Naive thymus-derived CD4-positive, alpha-beta T cell (primary cell): ENCODE results near the gene SPON1. TPM values are rescaled to one million over a fixed set of nuclear protein-coding genes. Genes with fewer than 3 reads are reported as not detected.
"Not testable (repeated sequence)": the region's sequence is repeated elsewhere in the genome, so short reads cannot be mapped to it uniquely, and the experiment has no call there.

ENCODE experiments used
- ATAC-seq: fragments of 150-1000 bp; cut with Tn5 transposase; 2 replicates; pipeline ENCODE4 v1.10.0; 2021; ENCODE audit warnings: mild to moderate bottlenecking, moderate library complexity
- CTCF ChIA-PET: fragments of 350-600 bp; sonication (Branson Sonifier 250); formaldehyde crosslinking; loops from one replicate; lab custom pipeline; 2021; ENCODE audit warnings: antibody characterized with exemption; lab: Charles Lee
- POLR2A ChIA-PET: fragments of 350-600 bp; sonication (Branson Sonifier 250); formaldehyde crosslinking; loops from one replicate; lab custom pipeline; 2021; ENCODE audit warnings: antibody characterized with exemption, inconsistent platforms; lab: Charles Lee
- DNase-seq, 9 donors: peaks; one replicate each; pipeline versions ENCODE4 v3.0.0 to v3.0.0-alpha.2; 2020 to 2022; ENCODE audit warnings: mixed read lengths in 1 of 9
- H3K27ac ChIP-seq: one replicate; pipeline ENCODE4 v1.7.0; 2013; ENCODE audit warnings: mild to moderate bottlenecking, low read depth, low read length, moderate library complexity
- H3K27me3 ChIP-seq, 2 donors: one replicate each; pipeline ENCODE4 v1.7.0; 2013; ENCODE audit warnings: low read length in 2 of 2, mild to moderate bottlenecking in 2 of 2, moderate library complexity in 2 of 2; ENCODE audit not compliant: control insufficient read depth in 2 of 2, insufficient read depth in 2 of 2
- H3K36me3 ChIP-seq, 3 experiments: 1 replicate in 2 of 3; 2 replicates in 1 of 3; pipeline ENCODE4 v1.7.0; 2013; ENCODE audit warnings: low read length in 3 of 3, mild to moderate bottlenecking in 3 of 3, moderate library complexity in 1 of 3; ENCODE audit not compliant: insufficient read depth in 3 of 3, control insufficient read depth in 2 of 3
- H3K4me1 ChIP-seq, 2 donors: one replicate each; pipeline ENCODE4 v1.7.0; 2013; ENCODE audit warnings: low read length in 2 of 2, mild to moderate bottlenecking in 2 of 2, moderate library complexity in 1 of 2; ENCODE audit not compliant: control insufficient read depth in 2 of 2, insufficient read depth in 2 of 2
- H3K4me3 ChIP-seq: 2 replicates; pipeline ENCODE4 v1.7.0; 2013; ENCODE audit warnings: mild to moderate bottlenecking, low read length
- H3K9me3 ChIP-seq, 3 experiments: 1 replicate in 2 of 3; 2 replicates in 1 of 3; pipeline ENCODE4 v1.7.0; 2013; ENCODE audit warnings: low read length in 3 of 3; ENCODE audit not compliant: control insufficient read depth in 2 of 3
- H3K27ac Mint-ChIP-seq, 9 donors: one replicate each; pipeline ENCODE4 v1.8.0; 2020 to 2022; ENCODE audit warnings: mixed read lengths in 9 of 9, mild to moderate bottlenecking in 8 of 9, moderate library complexity in 5 of 9, inconsistent platforms in 2 of 9
- H3K27me3 Mint-ChIP-seq, 5 donors: one replicate each; pipeline ENCODE4 v1.8.0; 2021 to 2022; ENCODE audit warnings: mixed read lengths in 5 of 5, mild to moderate bottlenecking in 1 of 5
- H3K36me3 Mint-ChIP-seq, 5 donors: one replicate each; pipeline ENCODE4 v1.8.0; 2020 to 2022; ENCODE audit warnings: mixed read lengths in 5 of 5, mild to moderate bottlenecking in 3 of 5, inconsistent platforms in 1 of 5
- H3K4me1 Mint-ChIP-seq, 7 donors: one replicate each; pipeline ENCODE4 v1.8.0; 2020 to 2022; ENCODE audit warnings: mixed read lengths in 7 of 7, mild to moderate bottlenecking in 3 of 7, inconsistent platforms in 1 of 7
- H3K4me3 Mint-ChIP-seq, 10 donors: one replicate each; pipeline ENCODE4 v1.8.0; 2020 to 2022; ENCODE audit warnings: mild to moderate bottlenecking in 10 of 10, mixed read lengths in 10 of 10, moderate library complexity in 6 of 10, inconsistent platforms in 2 of 10
- H3K9me3 Mint-ChIP-seq, 11 donors: one replicate each; pipeline ENCODE4 v1.8.0; 2020 to 2022; ENCODE audit warnings: mixed read lengths in 11 of 11, mild to moderate bottlenecking in 4 of 11, inconsistent platforms in 1 of 11, moderate library complexity in 1 of 11
- intact Hi-C, 2 donors: fragments of 100-400 bp; cut with micrococcal nuclease; formaldehyde crosslinking; loops; one replicate each; pipeline ENCODE4 v1.15.1; 2023
- polyA plus RNA-seq, 2 donors: library from polyadenylated mRNA; unstranded; fragments of 300-500 nt; fragmentation: Illumina TruSeq; gene quantifications; one replicate each; pipeline ENCODE4 v1.2.3, GENCODE V29; 2021
- total RNA-seq, 6 experiments: library from RNA in 5 of 6; stranded (reverse) in 5 of 6; gene quantifications; 1 replicate in 5 of 6; 2 replicates in 1 of 6; pipeline ENCODE4 v1.2.3 and lab custom pipeline; 2021 to 2026

SPON1 gene
- total and polyA plus RNA-seq, 7 experiments from 2014 or later, result 0.35 to 20.8 (median 1.6) TPM

- ATAC-seq, result no peak
- Mint-ChIP-seq H3K36me3 (peaks cover 0 to 43% (median 12%) of the 10 kb centered on the region in 5 donors), H3K4me3 (no peak overlapping the region), H3K9me3 (peaks cover 0 to 4% (median 0%) of the 10 kb centered on the region in 11 donors), H3K27ac (peak overlapping the region in 1 of 9 donors; percentile 65), H3K27me3 (no peaks in the 10 kb centered on the region), H3K4me1 (peaks cover 21 to 37% (median 24%) of the 10 kb centered on the region in 7 donors)
- Histone ChIP-seq H3K9me3 (no peaks in the 10 kb centered on the region), H3K27me3 (no peaks in the 10 kb centered on the region), H3K27ac (no peak overlapping the region), H3K4me3 (no peak overlapping the region), H3K4me1 (peaks cover 14 to 21% of the 10 kb centered on the region in 2 donors), H3K36me3 (no peaks in the 10 kb centered on the region)
- intact Hi-C loops, result no loop called here
- ChIA-PET CTCF (interaction anchor here (0.6 kb wide), 1 partner anchor 19 kb away, joined by 3 read pairs; no protein-coding TSS in a partner anchor), POLR2A (no interaction called here)
- no peak for DNase-seq
Measured at GRCh38 chr11:14275076-14275475, 312.6 kb downstream of the SPON1 start.

- H3K9me3 ChIP-seq, intact Hi-C loops, H3K4me1 ChIP-seq, H3K4me3 ChIP-seq, H3K9me3 Mint-ChIP-seq, H3K36me3 ChIP-seq, H3K27me3 ChIP-seq, POLR2A ChIA-PET, H3K27ac ChIP-seq, DNase-seq, ATAC-seq, H3K27me3 Mint-ChIP-seq, H3K4me3 Mint-ChIP-seq, H3K27ac Mint-ChIP-seq: not testable (repeated sequence)
- peaks cover 0 to 20% (median 5%) of the 10 kb centered on the region in 7 donors for H3K4me1 Mint-ChIP-seq
- peaks cover 0 to 36% (median 16%) of the 10 kb centered on the region in 5 donors for H3K36me3 Mint-ChIP-seq
- CTCF ChIA-PET, result interaction anchor here (1.2 kb wide), 1 partner anchor 646 kb away, joined by 3 read pairs; no protein-coding TSS in a partner anchor
Measured at GRCh38 chr11:14278869-14279268, 316.3 kb downstream of the SPON1 start.

GRCh38 chr11:14288189-14288935 is 325.8 kb downstream of the SPON1 start:
- no peaks in the 10 kb centered on the region for H3K9me3 Mint-ChIP-seq
- DNase-seq (no peak), ATAC-seq (no peak)
- POLR2A ChIA-PET, result no interaction called here
- Histone ChIP-seq H3K27me3 (no peaks in the 10 kb centered on the region), H3K4me3 (no peak overlapping the region), H3K9me3 (no peaks in the 10 kb centered on the region), H3K27ac (no peak overlapping the region), H3K4me1 (no peaks in the 10 kb centered on the region), H3K36me3 (peaks cover 0 to under 1% (median 0%) of the 10 kb centered on the region in 3 experiments)
- intact Hi-C loops, result loop anchor here in 1 of 2 donors (1.0 kb wide), 1 partner anchor 32 kb away; no protein-coding TSS in a partner anchor
- CTCF ChIA-PET, result interaction anchor here (0.5 kb wide), 1 partner anchor 20 kb away, joined by 3 read pairs; no protein-coding TSS in a partner anchor
- H3K36me3 Mint-ChIP-seq, result peaks cover 6 to 47% (median 21%) of the 10 kb centered on the region in 5 donors
- peak overlapping the region in 2 of 10 donors; percentile 54 to 62 for H3K4me3 Mint-ChIP-seq
- H3K4me1 Mint-ChIP-seq, result peaks cover 0 to 34% (median 2%) of the 10 kb centered on the region in 7 donors
- no peaks in the 10 kb centered on the region for H3K27me3 Mint-ChIP-seq
- H3K27ac Mint-ChIP-seq, result peak overlapping the region in 1 of 9 donors; percentile 87

- CTCF ChIA-PET, result interaction anchor here (1.2 kb wide), 1 partner anchor 165 kb away, joined by 3 read pairs; no protein-coding TSS in a partner anchor
- Histone ChIP-seq H3K27me3 (no peaks in the 10 kb centered on the region), H3K4me3 (no peak overlapping the region), H3K27ac (no peak overlapping the region), H3K4me1 (no peaks in the 10 kb centered on the region), H3K36me3 (peaks cover 0 to 4% (median 0%) of the 10 kb centered on the region in 3 experiments), H3K9me3 (no peaks in the 10 kb centered on the region)
- Mint-ChIP-seq H3K27me3 (no peaks in the 10 kb centered on the region), H3K4me3 (no peak overlapping the region), H3K36me3 (peaks cover 6 to 54% (median 27%) of the 10 kb centered on the region in 5 donors), H3K4me1 (peaks cover 0 to 34% (median 2%) of the 10 kb centered on the region in 7 donors), H3K9me3 (no peaks in the 10 kb centered on the region), H3K27ac (no peak overlapping the region)
- no peak for ATAC-seq
- DNase-seq, result no peak
- POLR2A ChIA-PET, result no interaction called here
- intact Hi-C loops, result no loop called here
Measured at GRCh38 chr11:14290422-14290821, 327.9 kb downstream of the SPON1 start.

GRCh38 chr11:14299921-14300320 is 337.4 kb downstream of the SPON1 start:
- DNase-seq (no peak), ATAC-seq (no peak)
- no peaks in the 10 kb centered on the region for H3K27me3 Mint-ChIP-seq
- peaks cover 0 to 10% (median 0%) of the 10 kb centered on the region in 5 donors for H3K36me3 Mint-ChIP-seq
- ChIA-PET POLR2A (no interaction called here), CTCF (interaction anchor here (1.2 to 3.6 kb wide), 4 partner anchors 155 to 608 kb away, joined by 4 to 52 read pairs (median 12); no protein-coding TSS in a partner anchor)
- Histone ChIP-seq H3K27ac (no peak overlapping the region), H3K4me3 (no peak overlapping the region), H3K27me3 (no peaks in the 10 kb centered on the region), H3K4me1 (no peaks in the 10 kb centered on the region), H3K9me3 (no peaks in the 10 kb centered on the region), H3K36me3 (no peaks in the 10 kb centered on the region)
- H3K4me1 Mint-ChIP-seq, result peaks cover 0 to 32% (median 0%) of the 10 kb centered on the region in 7 donors
- no peaks in the 10 kb centered on the region for H3K9me3 Mint-ChIP-seq
- H3K4me3 Mint-ChIP-seq, result no peak overlapping the region
- intact Hi-C loops, result loop anchor here (1.0 to 5.0 kb wide), 6 partner anchors 57 to 775 kb away; partner anchors contain the start of gene RRAS2 (in 1 of the 2)
- no peak overlapping the region for H3K27ac Mint-ChIP-seq

- peaks cover 0 to 6% (median 0%) of the 10 kb centered on the region in 5 donors for H3K36me3 Mint-ChIP-seq
- H3K36me3 ChIP-seq, result no peaks in the 10 kb centered on the region
- H3K9me3 Mint-ChIP-seq, result no peaks in the 10 kb centered on the region
- no peak overlapping the region for H3K27ac Mint-ChIP-seq
- peak; percentile 88 for ATAC-seq
- H3K27me3 Mint-ChIP-seq, result no peaks in the 10 kb centered on the region
- H3K27ac ChIP-seq, result no peak overlapping the region
- DNase-seq, result peak in 7 of 9 donors; percentile 19 to 47 (median 26)
- H3K4me1 Mint-ChIP-seq, result peaks cover 0 to 35% (median 0%) of the 10 kb centered on the region in 7 donors
- no peak overlapping the region for H3K4me3 ChIP-seq
- H3K4me3 Mint-ChIP-seq, result no peak overlapping the region
- intact Hi-C loops, result loop anchor here (1.0 to 5.0 kb wide), 6 partner anchors 57 to 774 kb away; partner anchors contain the start of gene RRAS2 (in 1 of the 2)
- H3K4me1 ChIP-seq, result no peaks in the 10 kb centered on the region
- H3K9me3 ChIP-seq, result no peaks in the 10 kb centered on the region
- ChIA-PET POLR2A (interaction anchor here (0.6 kb wide), 1 partner anchor 525 kb away, joined by 4 read pairs; no protein-coding TSS in a partner anchor), CTCF (interaction anchor here (0.6 to 3.6 kb wide), 7 partner anchors 14 to 607 kb away, joined by 3 to 52 read pairs (median 4); no protein-coding TSS in a partner anchor)
- no peaks in the 10 kb centered on the region for H3K27me3 ChIP-seq
Measured at GRCh38 chr11:14300661-14301304, 338.3 kb downstream of the SPON1 start.
